Stimulated activated CD8-positive, alpha-beta memory T cell treated with anti-CD3 and anti-CD28 coated beads, Interleukin-4, amount 100 ng/mL, for 1 hour (primary cell): ENCODE measurements around the gene CNOT6.

Source experiments
- DNase-seq, 2 donors: peaks; one replicate each; pipeline ENCODE4 v3.0.0-alpha.2; 2020; ENCODE audit warnings: low read depth in 2 of 2, low spot score in 1 of 2

The CNOT6 gene

GRCh38 chr5:180613814-180614188 is 119.6 kb downstream of the CNOT6 start:
- DNase-seq = no peak

DNA sequence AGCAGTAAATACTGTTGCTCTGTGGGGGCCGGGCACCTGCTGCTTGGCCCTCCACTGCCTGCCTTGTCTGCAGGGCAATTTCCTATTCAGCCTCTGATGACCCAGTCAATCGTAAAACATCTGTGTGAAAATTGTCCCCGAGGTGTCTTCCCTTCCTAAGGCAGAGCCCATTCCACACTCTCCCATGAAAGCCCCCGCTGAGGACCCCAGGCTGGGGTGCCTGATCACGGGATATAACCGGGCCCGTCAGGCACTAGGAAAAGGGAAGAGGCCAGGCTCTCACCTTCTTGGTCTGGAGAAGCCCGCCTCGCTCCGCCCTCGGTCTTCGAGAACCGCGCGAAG is 124.3 kb downstream of the CNOT6 start:
- no peak for DNase-seq

DNA sequence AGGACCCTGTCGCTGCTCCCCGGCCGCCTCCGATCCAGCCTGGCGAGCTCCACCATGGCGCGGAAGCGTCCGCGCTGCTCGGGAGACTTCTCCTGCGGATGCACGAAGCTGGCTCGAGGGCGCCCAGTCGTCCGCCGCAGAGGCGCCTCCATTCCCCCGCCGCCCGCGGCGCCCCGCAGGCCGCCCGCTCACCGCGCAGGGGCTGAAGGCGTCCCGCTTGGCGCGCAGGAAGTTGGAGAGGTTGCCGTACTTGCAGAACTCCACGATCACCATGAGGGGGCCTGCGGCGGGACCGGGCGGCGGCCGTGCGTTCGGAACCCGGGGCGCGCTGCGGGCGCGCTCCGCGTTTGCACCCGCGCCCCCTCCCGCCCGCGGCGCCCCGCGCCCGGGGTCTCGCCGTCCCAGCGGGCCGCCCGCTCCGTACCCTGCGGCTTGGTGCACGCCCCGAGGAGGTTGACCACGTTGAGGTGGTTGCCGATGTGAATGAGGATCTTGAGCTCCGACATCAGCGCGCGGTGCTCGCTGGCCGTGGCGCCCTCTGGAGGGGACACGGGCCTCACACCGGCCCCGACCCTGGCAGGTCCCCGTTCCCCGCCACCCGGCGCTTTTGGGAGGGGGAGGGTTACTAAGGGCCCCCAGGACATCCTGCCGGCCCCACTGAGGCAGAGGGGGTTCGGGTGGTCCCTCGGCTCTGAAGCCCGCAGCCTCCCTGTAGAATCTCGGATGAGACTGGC is 124.8 kb downstream of the CNOT6 start:
- no peak for DNase-seq

GRCh38 chr5:180619563-180619915 is 125.4 kb downstream of the CNOT6 start:
- no peak for DNase-seq

GRCh38 chr5:180620014-180620413 is 125.8 kb downstream of the CNOT6 start:
- DNase-seq = no peak

DNA sequence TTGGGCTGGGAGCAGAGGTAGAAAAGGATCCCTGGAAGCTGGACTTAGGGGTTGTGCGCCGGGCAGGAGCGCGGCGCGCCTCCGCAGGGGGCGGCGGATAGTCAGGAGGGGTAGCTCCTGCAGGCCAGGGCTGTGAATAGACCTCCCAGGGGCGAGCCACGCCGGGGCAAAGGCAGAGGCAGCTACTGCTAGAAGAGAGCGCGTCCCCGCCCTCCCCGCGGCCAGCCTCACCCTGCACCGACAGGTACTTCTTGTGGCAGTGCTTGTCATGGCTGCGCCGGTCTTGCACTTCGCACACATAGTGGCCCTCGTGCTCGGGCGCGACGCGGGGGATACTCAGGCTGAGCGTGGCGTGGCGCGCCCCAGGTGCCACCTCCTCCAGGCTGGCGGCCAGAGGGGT is 127.1 kb downstream of the CNOT6 start:
- no peak for DNase-seq

DNA sequence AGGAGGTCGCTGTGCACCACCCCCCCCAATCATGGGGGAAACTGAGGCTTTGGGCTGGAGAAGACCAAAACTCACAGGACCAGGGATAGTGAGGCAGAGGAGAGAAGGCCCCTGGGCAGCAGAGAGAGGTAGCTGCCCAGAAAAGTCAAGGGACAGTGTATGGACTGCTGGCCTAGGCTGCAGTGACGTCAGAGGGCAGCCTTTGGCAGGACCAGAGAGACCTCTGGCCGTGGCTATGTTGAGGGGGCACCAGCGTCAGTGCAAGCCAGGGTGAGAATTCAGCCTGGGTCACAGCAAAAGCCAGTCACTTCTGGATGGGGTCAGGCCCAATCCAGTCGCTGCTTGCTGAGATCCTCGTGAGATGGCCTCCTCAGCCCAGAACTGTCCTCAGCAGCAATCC is 128.7 kb downstream of the CNOT6 start:
- no peak for DNase-seq

DNA sequence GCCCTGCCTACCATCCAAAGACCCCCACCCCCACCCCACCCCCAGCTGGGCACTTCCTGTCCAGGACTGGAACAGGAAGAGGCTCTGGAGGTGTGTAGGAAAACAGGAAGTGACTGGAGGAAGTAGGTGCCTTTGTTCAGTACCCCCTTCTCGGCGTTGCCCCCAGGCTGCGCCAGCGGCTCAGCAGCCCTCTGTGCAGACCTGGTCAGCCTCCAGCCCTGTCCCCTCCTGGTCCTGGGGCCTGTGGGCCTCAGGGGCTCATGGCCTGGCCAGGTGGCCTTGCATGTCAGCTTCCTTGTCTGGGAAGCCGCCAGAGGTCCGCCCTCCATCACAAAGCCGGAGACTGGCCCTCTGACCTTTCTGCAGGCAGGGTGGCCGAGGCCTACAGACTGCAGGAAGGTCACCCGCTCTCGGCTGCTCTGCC is 129.2 kb downstream of the CNOT6 start:
- DNase-seq = no peak

DNA sequence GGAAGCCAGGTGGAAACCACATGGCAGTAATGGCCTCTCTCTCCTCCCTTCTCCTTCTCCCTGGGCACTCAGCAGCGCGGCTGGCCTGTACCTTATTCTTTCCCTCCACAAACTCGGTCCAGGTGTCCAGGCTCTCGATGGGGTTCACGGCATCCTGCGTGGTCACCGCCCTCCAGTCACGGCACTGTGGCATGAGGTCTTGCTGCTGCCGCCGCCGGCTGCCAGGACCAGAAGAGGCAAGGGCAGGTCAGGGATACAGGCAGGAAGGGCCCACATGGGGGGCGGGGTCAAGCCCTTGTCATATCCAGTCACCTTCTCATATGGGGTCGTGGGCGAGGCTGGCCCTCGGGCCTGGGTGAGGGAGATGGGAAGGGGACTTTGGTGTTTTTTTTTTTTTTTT is 129.7 kb downstream of the CNOT6 start:
- DNase-seq = no peak

DNA sequence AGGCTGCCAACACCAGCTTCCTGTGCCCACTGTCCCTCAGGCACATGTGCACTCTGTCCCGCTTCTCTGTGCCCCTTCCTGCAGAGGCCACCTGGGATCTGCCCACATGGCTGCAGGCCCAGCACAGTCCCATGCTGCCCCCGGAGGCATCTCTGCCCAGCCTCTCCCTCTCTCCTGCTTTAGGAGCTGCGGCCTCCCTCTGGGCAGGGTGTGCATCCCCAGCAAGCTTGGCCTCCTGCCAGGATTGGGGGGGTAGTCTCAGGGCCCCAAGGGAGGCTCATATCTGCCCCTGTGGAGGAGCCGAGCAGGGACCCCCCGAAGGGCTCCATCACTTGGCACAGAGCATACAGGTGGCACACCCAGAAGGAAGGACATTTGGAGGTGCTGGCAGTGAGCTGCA is 130.4 kb downstream of the CNOT6 start:
- no peak for DNase-seq

GRCh38 chr5:180625125-180625790 is 131.1 kb downstream of the CNOT6 start:
- DNase-seq = no peak

DNA sequence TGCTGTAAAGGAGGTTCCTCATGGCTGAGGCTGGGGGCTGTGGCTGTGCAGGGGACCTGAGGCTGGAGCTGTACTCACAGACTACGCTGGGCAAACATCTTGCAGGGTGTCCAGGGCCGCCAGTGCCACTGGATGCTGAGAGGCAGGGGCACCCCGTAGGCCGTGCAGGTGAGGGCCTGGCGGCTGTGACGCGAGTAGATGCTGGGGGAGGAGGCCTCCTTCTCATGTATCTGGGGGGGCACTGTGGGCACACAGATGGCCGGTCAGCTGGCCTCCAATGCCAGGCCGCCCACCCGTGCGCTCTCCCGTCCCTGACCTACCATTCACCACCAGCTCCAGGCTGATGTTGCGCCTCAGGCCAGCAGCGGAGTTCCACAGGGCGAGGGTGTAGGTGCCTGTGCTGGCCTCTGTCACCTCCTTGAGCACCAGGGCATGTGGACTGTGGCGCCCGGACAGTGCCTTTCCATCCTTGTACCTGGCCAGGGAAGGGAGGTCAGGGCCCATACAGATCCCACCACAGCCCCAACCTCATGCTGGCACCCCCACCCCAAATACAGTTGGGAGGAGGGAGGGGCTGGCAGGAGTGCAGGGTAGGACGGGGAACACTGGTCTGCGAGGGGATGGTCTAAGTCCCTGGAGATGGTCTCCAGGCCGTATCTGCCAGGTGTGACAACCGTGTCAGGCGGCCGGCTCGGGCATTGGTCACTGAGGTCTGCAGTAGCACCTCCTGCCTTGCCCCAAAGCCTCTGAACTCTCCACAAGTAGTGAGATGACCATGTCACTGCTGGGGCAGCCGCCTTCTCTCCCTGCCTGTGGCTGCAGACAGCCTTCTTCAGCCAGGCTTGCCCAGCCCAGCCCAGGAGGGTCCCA is 131.8 kb downstream of the CNOT6 start:
- DNase-seq = no peak

DNA sequence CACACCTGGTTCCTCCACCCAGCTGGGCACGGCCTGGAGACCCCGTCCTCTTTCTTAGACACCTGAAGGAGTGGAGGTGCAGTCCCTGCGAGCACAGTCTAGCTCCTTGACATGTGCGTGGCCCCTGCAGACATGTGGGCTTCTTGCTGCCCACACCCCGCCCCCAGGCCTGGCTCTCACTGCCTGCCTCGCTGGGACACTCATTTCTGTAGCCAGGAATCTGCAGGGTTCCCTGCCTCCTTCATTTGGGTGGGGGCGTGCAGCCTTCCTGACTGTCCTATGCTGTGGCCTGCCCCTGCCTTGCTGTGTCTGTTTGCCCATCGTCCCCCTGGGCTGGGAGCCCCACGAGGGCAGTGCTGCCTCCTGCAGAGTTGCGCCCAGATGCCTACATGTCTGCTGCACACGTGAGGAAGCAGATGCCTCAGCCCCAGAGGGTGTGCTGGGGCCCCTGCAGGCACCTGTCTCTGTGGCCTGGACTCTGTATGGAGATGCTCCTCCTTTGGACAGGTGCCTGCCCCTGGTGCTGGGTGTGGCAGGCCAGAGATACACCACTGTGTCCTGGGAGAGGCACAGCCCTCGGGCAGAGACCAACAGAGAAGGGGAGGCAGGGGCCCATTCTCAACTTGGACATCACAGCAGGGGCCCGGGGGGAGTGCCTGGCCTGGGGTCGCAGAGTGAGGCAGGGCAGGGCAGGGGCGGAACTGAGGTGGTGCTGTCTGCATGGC is 132.6 kb downstream of the CNOT6 start:
- DNase-seq = no peak

GRCh38 chr5:180627386-180628120 is 133.4 kb downstream of the CNOT6 start:
- DNase-seq = no peak
